CD4-positive, alpha-beta T cell treated with Interleukin-21 for 1 hour (primary cell): Measurements from ENCODE around the gene ARHGAP15.

Experiments used
- DNase-seq: peaks from one replicate; pipeline ENCODE4 v3.0.0-alpha.2; 2020

ARHGAP15 gene

DNA sequence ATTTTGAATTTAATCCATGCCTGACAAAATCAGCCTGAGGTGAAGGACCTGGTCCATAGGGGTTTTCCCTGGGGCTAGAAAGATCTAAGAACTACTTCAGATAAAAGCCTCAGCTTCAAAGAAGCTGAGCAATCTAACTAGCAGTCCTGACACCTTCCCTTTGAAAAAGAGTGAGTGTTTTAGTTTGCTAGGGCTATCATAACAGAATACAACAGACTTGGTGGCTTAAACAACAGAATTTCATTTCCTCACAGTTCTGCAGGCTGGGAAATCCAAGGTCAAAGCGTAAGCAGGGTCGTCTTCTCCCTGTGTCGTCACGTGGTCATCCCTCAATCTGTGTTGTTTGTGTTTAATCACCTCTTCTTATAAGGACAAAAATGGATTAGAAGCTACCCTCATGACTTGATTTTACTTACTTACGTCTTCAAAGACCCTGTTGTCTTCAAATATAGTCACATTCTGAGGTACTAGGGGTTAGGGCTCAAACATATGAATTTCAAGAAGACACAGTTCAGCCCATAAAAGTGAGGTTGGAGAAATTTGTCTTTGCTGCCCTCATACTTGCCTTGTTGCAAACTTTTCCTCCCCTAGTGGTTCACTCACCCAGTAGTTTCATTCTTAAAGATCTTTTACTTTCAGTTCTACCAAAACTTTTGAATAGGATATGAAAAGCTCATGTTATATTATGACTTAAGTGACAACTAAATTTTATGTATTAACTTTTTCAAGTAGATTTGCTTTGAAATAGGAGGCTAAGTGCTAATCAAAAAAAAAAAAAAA is 673.8 kb downstream of the ARHGAP15 start:
- no peak for DNase-seq

DNA sequence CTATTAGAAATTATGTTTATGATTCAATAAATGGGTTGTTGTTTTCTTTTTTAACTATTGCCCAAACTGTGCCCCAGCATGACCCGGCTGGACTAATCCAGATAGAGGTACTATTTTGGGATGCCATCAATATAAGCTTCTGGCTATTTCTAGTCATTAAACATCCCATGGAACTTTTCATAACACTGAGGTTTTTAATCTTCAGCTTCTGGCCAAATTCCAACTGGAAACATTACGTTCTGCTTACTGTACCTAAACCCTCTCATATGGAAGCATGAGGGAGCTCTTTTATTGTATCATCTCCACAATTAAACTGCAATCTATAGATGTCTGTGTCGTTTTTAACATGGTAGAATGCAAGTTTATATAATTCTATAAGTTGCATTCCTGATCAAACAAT is 674.7 kb downstream of the ARHGAP15 start:
- no peak for DNase-seq

GRCh38 chr2:143805666-143806065 is 676.4 kb downstream of the ARHGAP15 start:
- DNase-seq, result no peak

- no peak for DNase-seq
Measured at GRCh38 chr2:143807192-143807591, 678.0 kb downstream of the ARHGAP15 start.

- no peak for DNase-seq
Measured at GRCh38 chr2:143807671-143808070, 678.5 kb downstream of the ARHGAP15 start.

DNA sequence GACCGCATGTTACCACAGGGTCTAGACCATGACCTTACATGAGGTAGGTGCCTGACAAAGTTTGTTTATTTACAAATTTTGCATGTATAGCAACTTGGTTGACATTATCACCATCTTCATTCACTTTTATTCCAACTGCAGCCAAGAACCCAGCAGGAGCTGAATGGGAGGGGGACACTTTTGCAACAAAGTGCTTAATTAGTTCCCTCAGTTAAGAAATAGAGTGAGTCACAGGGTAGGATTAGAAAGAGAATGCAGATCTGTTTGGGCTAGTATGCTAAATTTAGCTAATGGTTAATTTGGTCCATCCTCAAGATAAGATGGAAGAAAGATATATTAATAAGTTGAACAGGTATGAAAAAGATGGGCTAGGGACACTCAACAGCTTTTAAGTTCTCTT is 678.9 kb downstream of the ARHGAP15 start:
- DNase-seq, result no peak

GRCh38 chr2:143815082-143815481 is 685.9 kb downstream of the ARHGAP15 start:
- DNase-seq, result no peak

GRCh38 chr2:143816916-143817315 is 687.7 kb downstream of the ARHGAP15 start:
- no peak for DNase-seq
